BE2C (cell line): ENCODE results near the gene ZNF423.

Experiments
- DNase-seq: peaks from one replicate; pipeline ENCODE4 v3.0.0-alpha.2; 2020
- H3K27me3 ChIP-seq: fragments of 250-450 bp; sonication (Bioruptor Pico); 2 replicates; pipeline ENCODE4 v1.5.1; 2020; ENCODE audit warnings: mild to moderate bottlenecking
- H3K36me3 ChIP-seq: fragments of 250-450 bp; sonication (Bioruptor Pico); 2 replicates; pipeline ENCODE4 v1.5.1; 2020; ENCODE audit warnings: mild to moderate bottlenecking
- H3K4me1 ChIP-seq: fragments of 250-450 bp; sonication (Bioruptor Pico); 2 replicates; pipeline ENCODE4 v1.5.1; 2020
- H3K4me3 ChIP-seq: 2 replicates; pipeline ENCODE4 v1.5.1; 2011; ENCODE audit warnings: low read depth, low read length
- H3K9me3 ChIP-seq: fragments of 250-450 bp; sonication (Bioruptor Pico); 2 replicates; pipeline ENCODE4 v1.5.1; 2020
- TF ChIP-seq, protein P1 (sequence below): IDR thresholded peaks from 2 replicates; pipeline ENCODE4 v1.5.1; 2012; ENCODE audit warnings: mild to moderate bottlenecking, low read depth, low read length

Gene ZNF423

DNA sequence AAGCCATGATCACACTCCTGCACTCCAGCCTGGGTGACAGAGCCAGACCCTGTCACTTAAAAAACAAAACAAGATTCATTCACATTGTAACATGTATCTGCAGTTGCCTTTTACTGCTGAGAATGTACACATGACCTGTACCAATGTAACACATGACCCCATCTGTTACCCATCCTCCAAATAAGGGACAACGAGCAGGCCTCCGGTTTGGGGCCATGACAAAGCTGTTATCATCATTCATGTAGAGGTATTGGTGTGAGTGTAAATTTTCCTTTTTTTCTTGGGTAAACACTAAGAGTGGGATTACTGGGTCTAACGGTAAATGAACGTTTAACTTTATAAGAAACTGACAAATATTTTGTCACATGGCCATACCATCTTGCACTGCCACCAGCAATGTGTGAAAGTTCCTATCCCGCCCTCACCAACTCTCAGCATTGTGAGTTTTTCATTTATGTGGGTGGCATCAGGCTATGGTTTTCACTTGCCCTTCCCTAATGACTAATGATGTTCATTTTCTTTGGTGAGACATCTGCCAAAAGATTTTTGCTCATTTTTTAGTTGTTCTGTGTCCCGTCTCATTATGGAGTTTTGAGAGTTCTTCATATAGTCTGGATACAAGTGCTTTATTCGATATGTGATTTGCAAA lies 336.8 kb downstream of the ZNF423 start:
- H3K9me3 ChIP-seq, result no peaks in the 10 kb centered on the region
- H3K4me1 ChIP-seq, result peaks cover 6% of the 10 kb centered on the region
- H3K36me3 ChIP-seq, result no peaks in the 10 kb centered on the region
- H3K4me3 ChIP-seq, result no peak overlapping the region
- no peaks in the 10 kb centered on the region for H3K27me3 ChIP-seq
- TF ChIP-seq, protein P1, sequence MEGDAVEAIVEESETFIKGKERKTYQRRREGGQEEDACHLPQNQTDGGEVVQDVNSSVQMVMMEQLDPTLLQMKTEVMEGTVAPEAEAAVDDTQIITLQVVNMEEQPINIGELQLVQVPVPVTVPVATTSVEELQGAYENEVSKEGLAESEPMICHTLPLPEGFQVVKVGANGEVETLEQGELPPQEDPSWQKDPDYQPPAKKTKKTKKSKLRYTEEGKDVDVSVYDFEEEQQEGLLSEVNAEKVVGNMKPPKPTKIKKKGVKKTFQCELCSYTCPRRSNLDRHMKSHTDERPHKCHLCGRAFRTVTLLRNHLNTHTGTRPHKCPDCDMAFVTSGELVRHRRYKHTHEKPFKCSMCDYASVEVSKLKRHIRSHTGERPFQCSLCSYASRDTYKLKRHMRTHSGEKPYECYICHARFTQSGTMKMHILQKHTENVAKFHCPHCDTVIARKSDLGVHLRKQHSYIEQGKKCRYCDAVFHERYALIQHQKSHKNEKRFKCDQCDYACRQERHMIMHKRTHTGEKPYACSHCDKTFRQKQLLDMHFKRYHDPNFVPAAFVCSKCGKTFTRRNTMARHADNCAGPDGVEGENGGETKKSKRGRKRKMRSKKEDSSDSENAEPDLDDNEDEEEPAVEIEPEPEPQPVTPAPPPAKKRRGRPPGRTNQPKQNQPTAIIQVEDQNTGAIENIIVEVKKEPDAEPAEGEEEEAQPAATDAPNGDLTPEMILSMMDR, result no peak
- no peak for DNase-seq

DNA sequence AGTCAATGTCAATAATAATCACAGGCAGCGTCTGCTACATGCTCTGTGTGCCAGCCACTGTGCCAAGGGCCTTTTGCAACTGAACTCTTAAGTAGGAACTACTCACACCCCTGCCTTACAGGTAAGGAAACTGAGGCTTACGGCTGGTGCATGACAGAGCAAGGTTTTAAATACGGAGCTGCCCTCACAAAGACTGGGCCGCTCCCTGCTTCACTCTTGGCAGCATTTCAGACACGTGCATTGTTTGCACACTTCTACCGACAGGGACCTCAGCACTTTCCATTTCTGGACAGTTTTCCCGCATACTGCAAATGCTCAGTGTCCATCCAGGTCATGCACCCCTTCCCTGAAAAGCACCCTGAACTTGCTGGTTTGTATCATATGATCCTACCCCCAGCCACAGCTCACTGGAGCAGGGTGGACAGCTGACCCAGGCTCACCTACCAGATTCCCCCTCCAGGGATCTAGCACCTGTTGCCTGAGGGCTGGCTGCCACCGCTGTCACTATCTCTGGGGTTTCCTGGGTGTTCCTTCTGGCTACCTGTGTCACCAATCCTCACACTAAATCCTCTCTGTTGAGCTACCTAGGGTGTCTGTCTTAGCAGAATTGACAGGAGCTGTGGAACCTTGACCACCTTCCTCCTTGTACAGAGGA lies 339.4 kb downstream of the ZNF423 start:
- Histone ChIP-seq H3K9me3 (no peaks in the 10 kb centered on the region), H3K4me3 (no peak overlapping the region), H3K27me3 (no peaks in the 10 kb centered on the region), H3K4me1 (0 out of 2 replicates have a peak, but pooled peaks cover 2% of the 10 kb centered on the region), H3K36me3 (no peaks in the 10 kb centered on the region)
- TF ChIP-seq, protein P1, result no peak
- DNase-seq, result no peak

DNA sequence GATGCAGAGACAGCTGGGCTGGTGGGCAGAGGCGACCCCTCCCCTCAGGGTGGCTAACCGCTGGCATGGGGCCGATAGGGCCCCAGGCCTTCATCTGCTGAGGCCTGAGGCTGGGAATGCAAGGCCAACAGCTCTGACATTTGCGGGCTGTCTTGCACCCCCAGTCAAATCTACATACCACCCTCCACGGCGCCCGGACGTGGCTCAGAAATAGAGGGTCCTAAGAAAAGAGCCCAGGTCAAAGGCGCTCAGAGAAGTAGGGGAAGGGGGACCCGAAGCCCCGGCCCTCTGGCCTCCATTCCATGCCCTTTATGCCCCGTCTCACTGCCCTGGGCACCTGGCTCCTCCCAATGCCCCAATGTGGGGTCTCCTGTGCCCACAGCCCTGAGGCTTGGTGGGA lies 340.1 kb downstream of the ZNF423 start:
- no peak overlapping the region for H3K4me3 ChIP-seq
- no peak for DNase-seq
- H3K36me3 ChIP-seq, result no peaks in the 10 kb centered on the region
- H3K9me3 ChIP-seq, result no peaks in the 10 kb centered on the region
- no peaks in the 10 kb centered on the region for H3K27me3 ChIP-seq
- TF ChIP-seq, protein P1, result no peak
- 0 out of 2 replicates have a peak, but pooled peaks cover 2% of the 10 kb centered on the region for H3K4me1 ChIP-seq

DNA sequence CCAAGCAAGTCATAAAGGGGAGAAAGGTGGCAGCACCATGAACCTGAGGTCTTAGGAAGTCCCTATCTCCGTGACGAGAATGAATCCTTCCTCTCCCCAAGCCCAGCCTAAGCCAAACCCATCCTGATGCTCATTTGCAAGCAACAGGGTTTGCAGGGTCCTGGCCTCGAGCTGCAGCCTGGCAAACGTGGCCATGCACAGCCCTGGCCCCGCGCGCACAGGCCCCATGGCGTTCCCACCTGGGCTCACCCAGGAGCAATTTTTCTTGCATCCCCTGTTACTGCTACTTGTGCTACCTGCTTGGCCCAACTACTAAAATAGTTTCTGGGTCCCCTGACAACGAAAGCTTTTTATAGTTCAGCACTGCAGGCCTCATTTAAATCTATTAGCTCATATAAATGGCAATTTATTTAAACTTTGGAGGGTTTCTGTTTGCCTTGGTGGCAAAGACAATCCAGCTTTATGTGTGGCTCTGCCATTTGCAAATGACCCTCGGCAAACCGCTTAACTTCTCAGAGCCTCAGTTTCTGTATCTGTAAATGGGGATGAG lies 340.8 kb downstream of the ZNF423 start:
- H3K4me3 ChIP-seq, result no peak overlapping the region

DNA sequence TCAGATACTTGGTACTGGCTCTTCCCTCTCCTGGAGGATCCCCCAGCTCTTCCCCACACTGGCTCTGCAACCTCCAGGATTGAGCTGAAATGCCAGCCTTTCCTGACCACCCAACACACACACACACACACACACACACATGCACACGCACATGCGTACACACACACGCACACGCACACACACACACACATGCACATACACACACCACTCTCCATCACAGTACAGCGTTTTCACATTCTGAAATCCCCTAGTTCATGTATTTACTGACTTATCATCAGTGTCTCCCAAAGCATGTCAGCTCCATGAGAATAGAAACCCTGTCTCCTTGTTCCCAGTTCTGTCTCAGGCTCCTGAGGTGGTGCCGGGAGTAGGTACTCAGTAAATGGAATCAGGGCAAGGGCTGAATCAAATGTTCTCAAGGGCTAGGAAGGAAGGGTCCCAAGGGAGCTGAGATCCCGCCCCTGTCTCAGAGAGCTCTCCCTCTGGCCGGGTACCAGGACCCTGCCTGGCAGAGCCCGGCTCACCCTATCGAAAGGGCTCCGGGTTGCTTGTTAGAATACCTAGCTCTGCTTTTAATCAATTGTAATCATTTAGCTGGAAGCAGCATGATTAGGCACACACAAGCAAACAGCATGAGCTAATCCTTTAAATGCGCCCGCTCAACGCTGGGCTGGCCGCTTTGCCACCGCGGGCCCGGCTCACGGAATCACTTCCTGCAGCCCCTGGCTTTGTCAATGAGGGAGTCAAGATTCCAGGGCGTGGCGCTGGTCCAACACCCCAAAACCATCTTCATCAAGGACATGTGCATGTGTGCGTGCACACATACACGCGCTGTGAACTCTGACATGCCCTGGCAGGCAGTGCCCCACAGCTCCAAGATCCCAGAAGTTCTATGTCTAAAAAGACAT lies 341.6 kb downstream of the ZNF423 start:
- TF ChIP-seq, protein P1, result no peak
- no peaks in the 10 kb centered on the region for H3K9me3 ChIP-seq
- DNase-seq, result no peak
- H3K4me1 ChIP-seq, result 0 out of 2 replicates have a peak, but pooled peaks cover 2% of the 10 kb centered on the region
- H3K27me3 ChIP-seq, result no peaks in the 10 kb centered on the region
- H3K4me3 ChIP-seq, result no peak overlapping the region
- H3K36me3 ChIP-seq, result no peaks in the 10 kb centered on the region

More for the DNA sequence above, 340.8 kb downstream of the ZNF423 start:
- DNase-seq, result no peak
- 0 out of 2 replicates have a peak, but pooled peaks cover 2% of the 10 kb centered on the region for H3K4me1 ChIP-seq
- TF ChIP-seq, protein P1, result no peak
- no peaks in the 10 kb centered on the region for H3K27me3 ChIP-seq
- H3K36me3 ChIP-seq, result no peaks in the 10 kb centered on the region
- no peaks in the 10 kb centered on the region for H3K9me3 ChIP-seq
